ENCODE measurements around the gene CHML. TPM values are rescaled to one million over a fixed set of nuclear protein-coding genes. Genes with fewer than 3 reads are reported as not detected.
"Not testable (repeated sequence)": the region's sequence is repeated elsewhere in the genome, so short reads cannot be mapped to it uniquely, and the experiment has no call there.

CHML gene
- total and polyA plus RNA-seq, 12 donors: 0.30 to 10.0 (median 3.0) TPM

- no peak for DNase-seq
- H3K27ac ChIP-seq: no peak overlapping the region
- no peak overlapping the region for H3K4me3 ChIP-seq
- intact Hi-C loops (cut with DNase I): no loop called here
- 80 to 90% (median 86%) methylated on average over 3 of the region's 3 CpGs for WGBS, 4 donors
- H3K9me3 ChIP-seq (replicated peaks in 1 of 3): no peaks in the 10 kb centered on the region
- no peaks in the 10 kb centered on the region for H3K27me3 ChIP-seq
- no peaks in the 10 kb centered on the region for H3K4me1 ChIP-seq (replicated peaks in 1 of 2)
- H3K36me3 ChIP-seq (replicated peaks in 1 of 2): no peaks in the 10 kb centered on the region
- TF ChIP-seq POLR2A (IDR thresholded peaks at IDR 0.05): no peak
- TF ChIP-seq, protein P1, sequence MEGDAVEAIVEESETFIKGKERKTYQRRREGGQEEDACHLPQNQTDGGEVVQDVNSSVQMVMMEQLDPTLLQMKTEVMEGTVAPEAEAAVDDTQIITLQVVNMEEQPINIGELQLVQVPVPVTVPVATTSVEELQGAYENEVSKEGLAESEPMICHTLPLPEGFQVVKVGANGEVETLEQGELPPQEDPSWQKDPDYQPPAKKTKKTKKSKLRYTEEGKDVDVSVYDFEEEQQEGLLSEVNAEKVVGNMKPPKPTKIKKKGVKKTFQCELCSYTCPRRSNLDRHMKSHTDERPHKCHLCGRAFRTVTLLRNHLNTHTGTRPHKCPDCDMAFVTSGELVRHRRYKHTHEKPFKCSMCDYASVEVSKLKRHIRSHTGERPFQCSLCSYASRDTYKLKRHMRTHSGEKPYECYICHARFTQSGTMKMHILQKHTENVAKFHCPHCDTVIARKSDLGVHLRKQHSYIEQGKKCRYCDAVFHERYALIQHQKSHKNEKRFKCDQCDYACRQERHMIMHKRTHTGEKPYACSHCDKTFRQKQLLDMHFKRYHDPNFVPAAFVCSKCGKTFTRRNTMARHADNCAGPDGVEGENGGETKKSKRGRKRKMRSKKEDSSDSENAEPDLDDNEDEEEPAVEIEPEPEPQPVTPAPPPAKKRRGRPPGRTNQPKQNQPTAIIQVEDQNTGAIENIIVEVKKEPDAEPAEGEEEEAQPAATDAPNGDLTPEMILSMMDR (IDR thresholded peaks at IDR 0.05): no peak
Observed at GRCh38 chr1:241666419-241666818, 26.2 kb upstream of the CHML start.

GRCh38 chr1:241660424-241660972 lies 20.3 kb upstream of the CHML start:
- Histone ChIP-seq H3K27ac (no peak overlapping the region), H3K9me3 (replicated peaks in 1 of 3) (no peaks in the 10 kb centered on the region), H3K27me3 (no peaks in the 10 kb centered on the region), H3K4me1 (replicated peaks in 1 of 2) (no peaks in the 10 kb centered on the region), H3K36me3 (replicated peaks in 1 of 2) (no peaks in the 10 kb centered on the region), H3K4me3 (no peak overlapping the region)
- DNase-seq: no peak
- intact Hi-C loops (cut with DNase I): no loop called here
- WGBS, 4 donors: 88 to 91% (median 90%) methylated on average over 5 of the region's 5 CpGs
- TF ChIP-seq, protein P1 (IDR thresholded peaks at IDR 0.05): no peak
- TF ChIP-seq POLR2A (IDR thresholded peaks at IDR 0.05): no peak

DNA sequence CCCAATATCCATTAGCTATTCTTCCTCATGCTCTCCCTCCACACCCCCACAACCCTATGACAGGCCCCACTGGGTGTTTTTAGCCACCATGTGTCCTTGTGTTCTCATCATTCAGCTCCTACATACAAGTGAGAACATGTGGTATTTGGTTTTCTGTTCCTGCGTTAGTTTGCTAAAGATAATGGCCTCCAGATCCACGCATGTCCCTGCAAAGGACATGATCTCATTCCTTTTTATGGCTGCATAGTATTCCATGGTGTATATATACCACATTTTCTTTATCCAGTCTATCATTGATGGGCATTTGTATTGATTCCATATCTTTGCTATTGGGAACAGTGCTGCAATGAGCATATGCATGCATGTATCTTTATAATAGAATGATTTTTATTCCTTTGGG lies 18.8 kb upstream of the CHML start:
- H3K4me3 ChIP-seq; H3K27ac ChIP-seq; H3K36me3 ChIP-seq (replicated peaks in 1 of 2); H3K9me3 ChIP-seq (replicated peaks in 1 of 3); DNase-seq; intact Hi-C loops (cut with DNase I); H3K27me3 ChIP-seq; H3K4me1 ChIP-seq (replicated peaks in 1 of 2): not testable (repeated sequence)
- WGBS, 4 donors: 95 to 98% (median 96%) methylated on average over 2 of the region's 2 CpGs

- 79 to 88% (median 82%) methylated on average over 3 of the region's 3 CpGs for WGBS, 4 donors
- Histone ChIP-seq H3K4me3 (no peak overlapping the region), H3K27me3 (no peaks in the 10 kb centered on the region), H3K4me1 (replicated peaks in 1 of 2) (peaks cover 9 to 13% of the 10 kb centered on the region in 2 donors), H3K9me3 (replicated peaks in 1 of 3) (no peaks in the 10 kb centered on the region), H3K27ac (no peak overlapping the region), H3K36me3 (replicated peaks in 1 of 2) (no peaks in the 10 kb centered on the region)
- no peak for TF ChIP-seq POLR2A (IDR thresholded peaks at IDR 0.05)
- TF ChIP-seq, protein P1 (IDR thresholded peaks at IDR 0.05): no peak
- peak in 1 of 7 donors; percentile 48 for DNase-seq
- intact Hi-C loops (cut with DNase I): no loop called here
Observed at GRCh38 chr1:241658081-241658793, 18.1 kb upstream of the CHML start.

- TF ChIP-seq POLR2A (IDR thresholded peaks at IDR 0.05): no peak
- TF ChIP-seq, protein P1 (IDR thresholded peaks at IDR 0.05): no peak
- no peaks in the 10 kb centered on the region for H3K27me3 ChIP-seq
- H3K4me1 ChIP-seq (replicated peaks in 1 of 2): peaks cover 9 to 13% of the 10 kb centered on the region in 2 donors
- intact Hi-C loops (cut with DNase I): no loop called here
- no peaks in the 10 kb centered on the region for H3K9me3 ChIP-seq (replicated peaks in 1 of 3)
- WGBS, 4 donors: 81 to 88% (median 84%) methylated on average over 1 of the region's 1 CpG
- no peak overlapping the region for H3K4me3 ChIP-seq
- H3K27ac ChIP-seq: peak overlapping the region; percentile 9 to 74 (median 55)
- DNase-seq: no peak
- no peaks in the 10 kb centered on the region for H3K36me3 ChIP-seq (replicated peaks in 1 of 2)
Observed at GRCh38 chr1:241654641-241655040, 14.5 kb upstream of the CHML start.
